Measurements from ENCODE around the gene SHTN1.

SHTN1 gene

DNA sequence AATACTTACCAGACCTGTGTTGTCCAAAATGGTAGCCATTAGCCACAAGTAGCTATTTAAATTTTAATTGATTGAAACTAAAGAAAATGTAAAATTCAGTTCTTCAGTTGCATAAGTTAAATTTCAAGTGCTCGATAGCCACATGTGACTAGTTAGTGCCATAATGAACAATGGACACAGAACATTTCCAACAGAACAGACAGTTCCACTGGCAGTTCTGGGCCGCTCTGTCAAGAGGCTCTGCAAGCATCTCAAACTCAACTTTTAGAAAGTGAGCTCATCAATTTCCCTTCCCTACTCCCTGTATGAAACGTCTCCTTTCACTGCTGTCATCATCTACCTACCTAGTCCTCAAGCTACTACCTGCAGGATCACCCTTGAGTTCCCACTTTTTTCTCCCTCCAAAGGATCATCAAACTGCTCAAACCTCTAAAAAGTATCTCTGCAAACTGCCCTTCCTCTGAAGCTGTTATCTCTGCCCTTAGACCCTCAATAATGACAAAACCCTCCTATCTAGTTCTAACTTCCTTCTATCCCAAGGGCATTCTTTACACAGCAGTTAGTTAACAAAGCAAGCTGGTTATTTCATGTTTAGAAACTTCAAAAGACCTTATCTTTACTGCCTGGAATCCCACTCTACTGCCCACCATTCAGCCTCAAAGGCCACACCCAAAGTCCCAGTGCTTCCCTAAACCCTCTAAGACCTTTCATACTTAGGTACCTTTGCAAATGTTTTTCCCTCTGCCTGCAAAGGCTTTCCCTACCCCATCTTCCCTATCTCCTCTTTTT, 20.6 kb downstream of the SHTN1 start:
- no peak for DNase-seq (ENCODE audit: low spot score)

DNA sequence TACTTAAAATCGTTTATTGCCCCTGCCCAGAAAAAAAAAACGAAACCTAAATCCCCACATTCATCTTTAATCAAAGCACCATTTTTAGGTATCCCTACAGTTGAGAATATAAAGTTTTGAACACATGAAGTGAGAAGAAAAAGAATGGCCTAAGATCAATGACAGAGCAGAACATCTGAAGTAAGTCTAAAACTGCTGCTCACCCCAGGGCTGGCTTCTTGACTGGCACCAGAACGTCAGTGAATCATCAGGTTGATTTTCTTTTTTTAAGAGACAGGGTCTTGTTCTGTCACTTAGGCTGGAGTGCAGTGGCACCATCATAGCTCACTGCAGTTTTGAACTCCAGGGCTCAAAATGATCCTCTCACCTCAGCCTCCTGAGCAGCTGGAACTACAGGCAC, 24.9 kb downstream of the SHTN1 start:
- no peak for DNase-seq (ENCODE audit: low spot score)

GRCh38 chr10:116978901-116979300, 26.1 kb downstream of the SHTN1 start:
- DNase-seq (ENCODE audit: low spot score): no peak

DNA sequence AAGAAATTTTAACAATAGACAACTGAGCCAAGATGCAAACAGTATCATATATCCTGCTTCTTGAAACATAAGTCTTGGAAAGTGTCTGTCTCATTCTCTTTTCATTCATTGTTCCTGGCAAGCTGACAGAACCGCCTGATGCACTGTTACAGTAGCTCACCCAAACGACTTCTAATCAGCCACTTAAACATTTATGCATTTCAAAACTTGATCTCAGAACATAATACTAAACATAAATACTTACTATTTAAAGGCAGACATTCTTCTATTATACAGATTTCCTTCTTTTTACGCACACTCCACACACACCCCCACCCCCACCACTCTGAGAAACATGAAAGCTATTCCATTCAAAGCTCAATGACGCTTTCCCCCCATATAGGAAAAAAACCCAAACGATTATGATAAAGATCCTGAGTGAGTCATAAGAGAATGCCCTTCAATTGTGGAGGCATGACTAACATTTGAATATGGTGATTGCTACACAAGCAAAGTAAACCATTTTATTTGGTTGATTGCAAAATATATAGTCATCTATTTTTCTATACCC, 30.5 kb downstream of the SHTN1 start:
- DNase-seq (ENCODE audit: low spot score): no peak

DNA sequence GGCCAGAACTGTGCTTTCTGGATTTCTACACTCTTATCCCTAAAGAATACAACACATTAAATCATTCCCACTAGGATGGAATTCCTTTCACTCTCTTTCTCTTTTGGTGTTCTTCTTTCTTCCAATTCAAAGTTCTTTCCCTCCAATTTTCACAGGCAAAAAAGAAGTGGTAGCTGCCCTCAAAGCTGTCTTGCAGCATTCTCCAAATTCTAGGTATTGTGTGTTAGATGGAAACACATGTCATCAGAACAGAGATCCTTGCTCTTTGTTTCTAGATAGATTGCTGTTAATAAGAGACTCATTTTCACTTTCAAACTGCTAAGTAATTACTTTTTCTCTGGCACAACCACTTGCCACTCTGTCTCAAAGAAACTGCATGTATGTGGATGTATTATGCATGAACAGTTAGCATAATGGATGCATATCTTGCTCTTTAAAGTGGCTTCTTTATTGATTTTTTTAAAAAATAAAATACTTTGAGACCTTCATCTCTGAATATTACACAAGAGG, 31.0 kb downstream of the SHTN1 start:
- DNase-seq (ENCODE audit: low spot score): no peak

DNA sequence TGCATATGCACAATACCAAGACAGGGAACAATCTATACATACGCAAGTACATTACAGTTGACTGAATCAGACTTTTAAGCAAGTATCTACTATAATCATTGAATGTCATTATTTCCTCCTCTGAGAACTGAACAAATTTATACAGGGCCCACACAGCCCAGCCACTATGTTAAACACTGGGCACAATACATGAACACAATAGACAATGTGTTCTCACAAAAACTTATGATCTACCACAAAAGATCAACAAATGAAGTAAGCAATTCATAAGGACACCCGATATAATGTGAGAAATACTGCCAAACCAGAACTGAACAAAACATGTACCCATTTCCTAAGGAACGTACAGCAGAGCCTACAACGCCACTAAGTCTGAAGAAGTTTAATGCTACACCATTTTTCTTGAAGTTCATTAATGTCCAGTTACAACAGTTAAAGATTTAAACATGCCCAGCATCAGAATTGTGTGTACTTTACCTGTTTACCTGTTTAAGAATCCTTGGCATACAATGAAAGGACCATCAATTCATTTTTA, 31.5 kb downstream of the SHTN1 start:
- no peak for DNase-seq (ENCODE audit: low spot score)

DNA sequence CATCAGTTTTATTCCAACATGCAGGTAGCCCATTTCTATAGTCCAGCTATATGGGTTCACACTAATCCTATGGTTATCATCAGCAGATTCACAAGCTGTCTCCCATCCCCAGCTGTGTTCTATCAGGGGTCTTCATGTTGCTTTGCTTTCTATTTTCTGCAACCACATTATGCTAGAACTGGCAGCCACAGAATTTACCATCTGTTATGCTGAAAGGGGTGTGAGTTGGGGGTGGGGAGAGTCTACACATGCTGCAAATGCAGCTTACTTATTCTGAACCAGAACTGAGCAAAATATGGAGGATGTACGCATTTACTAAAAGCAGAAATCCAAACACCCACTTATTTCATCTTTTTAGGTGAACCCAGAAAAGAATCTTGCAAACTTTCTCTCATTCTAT, 32.9 kb downstream of the SHTN1 start:
- no peak for DNase-seq (ENCODE audit: low spot score)

- DNase-seq (ENCODE audit: low spot score): no peak
Observed at GRCh38 chr10:116970050-116970449, 34.9 kb downstream of the SHTN1 start.

DNA sequence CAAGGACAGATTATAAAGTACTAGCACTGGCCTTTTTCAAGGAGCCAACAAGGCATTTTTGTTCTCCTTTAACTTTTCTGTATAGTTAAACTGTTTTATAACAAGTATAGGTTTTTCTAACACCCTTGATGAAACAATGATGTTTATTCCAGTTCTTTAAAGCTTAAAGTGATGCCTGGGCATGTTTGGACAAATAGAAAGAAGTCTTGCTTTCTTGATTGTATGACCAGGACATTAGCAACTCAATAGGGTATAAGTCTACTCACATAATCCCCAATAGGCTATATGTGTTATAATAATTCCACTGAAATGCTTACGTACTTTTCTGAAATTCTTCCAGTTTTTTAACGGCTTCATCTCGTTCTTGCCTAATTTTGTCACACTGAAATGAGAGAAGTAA, 36.7 kb downstream of the SHTN1 start:
- no peak for DNase-seq (ENCODE audit: low spot score)

GRCh38 chr10:116961406-116962251, 43.4 kb downstream of the SHTN1 start:
- no peak for DNase-seq (ENCODE audit: low spot score)

GRCh38 chr10:116960066-116960776, 44.8 kb downstream of the SHTN1 start:
- no peak for DNase-seq (ENCODE audit: low spot score)

DNA sequence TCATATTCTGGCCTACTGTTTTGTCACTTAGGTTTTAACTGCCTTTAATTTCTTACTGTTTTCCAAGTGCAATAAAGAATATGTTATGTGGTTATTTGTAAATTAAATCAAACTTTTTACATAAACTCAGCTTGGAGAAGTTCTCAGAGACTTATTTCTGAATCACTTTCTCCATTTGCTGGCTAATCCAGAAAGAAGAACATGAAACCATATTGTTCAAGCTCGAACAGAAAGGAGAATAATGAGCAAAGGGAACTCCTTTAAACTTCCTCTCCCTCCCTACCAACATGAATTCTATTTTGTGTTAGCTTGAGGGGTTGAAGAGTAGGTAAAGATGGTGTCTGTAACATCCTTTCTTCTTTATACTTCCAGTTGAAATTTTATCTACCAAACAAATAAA, 52.3 kb downstream of the SHTN1 start:
- DNase-seq (ENCODE audit: low spot score): no peak

GRCh38 chr10:116948530-116948870, 56.5 kb downstream of the SHTN1 start:
- no peak for DNase-seq (ENCODE audit: low spot score)

GRCh38 chr10:116947841-116948529, 57.0 kb downstream of the SHTN1 start:
- no peak for DNase-seq (ENCODE audit: low spot score)

DNA sequence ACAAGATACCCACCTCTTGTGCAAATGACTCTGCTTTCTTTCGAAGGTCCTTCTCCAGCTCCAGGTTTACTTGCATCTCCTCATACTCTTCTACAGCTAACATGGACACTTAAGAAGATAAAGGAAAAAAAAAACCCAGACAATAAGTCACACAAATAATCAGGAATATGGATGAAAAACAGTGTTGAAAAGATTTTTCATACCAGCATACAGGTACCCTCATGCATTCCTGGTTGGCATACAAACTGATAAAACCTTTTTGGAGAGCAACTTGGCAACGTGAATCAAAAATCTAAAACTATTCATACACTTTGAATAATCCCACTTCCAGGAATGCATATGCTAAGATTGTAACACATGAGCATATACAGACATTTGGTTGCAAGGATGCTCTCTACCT, 60.1 kb downstream of the SHTN1 start:
- no peak for DNase-seq (ENCODE audit: low spot score)

DNA sequence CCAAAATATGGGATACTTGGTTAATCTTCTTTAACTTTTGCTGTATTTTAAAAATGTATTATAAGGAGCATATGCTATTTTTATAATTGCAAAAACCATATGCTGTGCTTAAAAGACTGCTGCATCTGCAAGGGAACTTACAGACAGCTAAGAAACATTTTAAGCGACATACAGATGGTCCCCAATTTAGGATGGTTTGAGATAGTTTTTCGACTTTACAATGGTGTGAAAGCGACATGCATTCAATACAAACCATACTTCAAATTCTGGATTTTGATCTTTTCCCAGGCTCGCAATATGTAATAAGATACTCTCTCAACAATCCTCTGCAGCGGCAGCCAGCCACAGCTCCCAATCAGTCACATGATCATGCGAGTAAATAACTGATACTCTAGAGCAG, 73.2 kb downstream of the SHTN1 start:
- no peak for DNase-seq (ENCODE audit: low spot score)

GRCh38 chr10:116926426-116926825, 78.6 kb downstream of the SHTN1 start:
- no peak for DNase-seq (ENCODE audit: low spot score)

DNA sequence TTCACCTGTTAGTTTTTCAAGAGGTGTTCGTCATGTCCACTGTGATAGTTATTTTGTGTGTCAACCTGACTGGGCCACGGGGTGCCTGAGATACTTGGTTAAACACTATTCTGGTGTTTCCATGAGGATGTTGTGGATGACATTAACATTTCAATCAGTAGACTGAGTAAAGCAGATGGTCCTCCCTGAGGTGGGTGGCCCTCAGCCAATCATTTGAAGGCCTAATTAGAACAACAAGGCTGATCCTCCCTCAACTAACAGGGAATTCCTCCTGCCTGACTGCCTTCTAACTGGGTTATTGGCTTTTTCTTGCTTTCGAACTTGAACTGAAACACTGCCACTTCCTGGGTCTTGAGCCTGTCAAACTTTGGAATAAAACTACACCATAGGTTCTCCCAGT, 79.9 kb downstream of the SHTN1 start:
- DNase-seq (ENCODE audit: low spot score): no peak

GRCh38 chr10:116919706-116920105, 85.3 kb downstream of the SHTN1 start:
- no peak for DNase-seq (ENCODE audit: low spot score)

GRCh38 chr10:116919164-116919563, 85.8 kb downstream of the SHTN1 start:
- no peak for DNase-seq (ENCODE audit: low spot score)

GRCh38 chr10:116918583-116918982, 86.4 kb downstream of the SHTN1 start:
- no peak for DNase-seq (ENCODE audit: low spot score)

DNA sequence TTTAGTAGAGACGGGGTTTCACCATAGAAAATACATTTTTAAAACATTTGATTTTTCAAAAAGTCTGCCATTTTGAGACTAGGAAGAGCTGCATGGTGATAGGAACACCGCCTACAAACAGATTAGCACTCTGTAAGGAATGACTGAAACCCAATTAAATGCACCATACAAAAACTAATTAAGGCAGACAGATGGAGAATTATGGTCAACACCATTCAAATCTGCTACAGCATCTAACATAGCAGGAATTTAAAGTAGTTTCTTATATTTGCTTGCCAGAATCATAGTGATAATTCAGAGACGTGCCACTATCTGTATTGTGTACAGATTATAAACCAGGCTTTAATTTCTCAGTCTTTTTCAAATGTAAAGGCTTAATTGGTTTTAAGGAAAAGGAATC, 87.5 kb downstream of the SHTN1 start:
- no peak for DNase-seq (ENCODE audit: low spot score)

Measured in ecto neural progenitor cell (in vitro differentiated cells).